IPS-NIHi11 (cell line): ENCODE data around the gene EVPL.

Experiments used
- DNase-seq: peaks from one replicate; pipeline ENCODE4 v3.0.0; 2012; ENCODE audit warnings: mixed read lengths, low spot score

EVPL gene

DNA sequence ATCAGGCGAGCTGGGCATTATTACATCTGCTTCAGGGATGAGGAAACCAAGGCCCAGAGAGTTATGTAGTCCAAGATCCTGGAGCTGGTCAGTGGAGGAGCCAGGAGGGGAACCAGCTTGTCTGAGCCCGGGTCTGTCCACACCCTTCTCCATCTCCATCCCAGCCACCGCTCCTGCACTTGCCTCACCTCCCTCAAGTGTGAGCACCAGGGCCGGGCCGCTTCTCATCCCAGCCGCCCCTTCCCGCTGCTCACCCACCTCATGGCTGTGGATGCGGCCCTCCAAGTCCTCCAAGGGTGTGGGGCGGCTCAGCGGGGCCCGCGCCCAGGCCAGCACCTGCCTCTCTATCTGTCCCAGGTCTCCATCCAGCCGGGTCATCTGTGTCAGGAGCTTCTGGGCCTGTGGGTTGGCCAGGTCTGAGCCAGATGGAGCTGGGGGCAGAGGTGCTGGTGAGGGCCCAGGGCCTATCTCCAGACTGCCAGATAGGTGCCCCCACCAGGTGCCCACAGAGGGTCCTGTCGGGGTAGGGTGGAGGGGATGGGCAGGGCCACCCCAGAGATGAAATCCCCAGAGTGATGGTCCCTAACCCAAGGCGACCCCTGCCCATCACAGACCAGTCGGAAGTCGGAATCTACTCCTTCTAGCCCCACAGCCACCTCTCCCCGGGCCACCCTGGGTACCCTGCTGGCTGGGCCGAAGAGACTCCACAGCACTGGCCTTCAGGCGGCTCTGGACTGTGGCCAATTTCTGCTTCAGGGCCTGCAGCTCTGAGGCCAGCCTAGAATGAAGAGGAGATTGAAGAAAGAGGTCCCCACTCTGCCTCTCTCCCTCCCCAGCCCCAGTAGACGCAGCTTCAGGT, 9.4 kb downstream of the EVPL start:
- DNase-seq, result no peak

DNA sequence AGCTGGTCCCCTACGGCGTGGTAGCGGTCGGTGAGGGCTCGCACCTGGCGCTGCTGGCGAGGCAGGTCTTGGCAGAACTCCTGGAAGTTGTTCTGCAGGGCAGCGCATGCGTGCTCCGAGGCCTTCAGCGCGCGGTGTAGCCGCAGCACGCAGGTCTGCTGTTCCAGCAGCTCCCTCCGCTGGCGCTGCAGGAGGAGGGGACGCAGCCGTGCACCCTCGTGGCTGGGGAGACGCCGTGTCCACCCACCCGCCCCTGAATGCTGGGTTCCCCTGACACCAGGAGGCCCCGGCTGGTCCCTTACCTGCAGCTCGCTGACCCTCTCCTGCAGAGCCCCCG, 12.2 kb downstream of the EVPL start:
- DNase-seq, result no peak

DNA sequence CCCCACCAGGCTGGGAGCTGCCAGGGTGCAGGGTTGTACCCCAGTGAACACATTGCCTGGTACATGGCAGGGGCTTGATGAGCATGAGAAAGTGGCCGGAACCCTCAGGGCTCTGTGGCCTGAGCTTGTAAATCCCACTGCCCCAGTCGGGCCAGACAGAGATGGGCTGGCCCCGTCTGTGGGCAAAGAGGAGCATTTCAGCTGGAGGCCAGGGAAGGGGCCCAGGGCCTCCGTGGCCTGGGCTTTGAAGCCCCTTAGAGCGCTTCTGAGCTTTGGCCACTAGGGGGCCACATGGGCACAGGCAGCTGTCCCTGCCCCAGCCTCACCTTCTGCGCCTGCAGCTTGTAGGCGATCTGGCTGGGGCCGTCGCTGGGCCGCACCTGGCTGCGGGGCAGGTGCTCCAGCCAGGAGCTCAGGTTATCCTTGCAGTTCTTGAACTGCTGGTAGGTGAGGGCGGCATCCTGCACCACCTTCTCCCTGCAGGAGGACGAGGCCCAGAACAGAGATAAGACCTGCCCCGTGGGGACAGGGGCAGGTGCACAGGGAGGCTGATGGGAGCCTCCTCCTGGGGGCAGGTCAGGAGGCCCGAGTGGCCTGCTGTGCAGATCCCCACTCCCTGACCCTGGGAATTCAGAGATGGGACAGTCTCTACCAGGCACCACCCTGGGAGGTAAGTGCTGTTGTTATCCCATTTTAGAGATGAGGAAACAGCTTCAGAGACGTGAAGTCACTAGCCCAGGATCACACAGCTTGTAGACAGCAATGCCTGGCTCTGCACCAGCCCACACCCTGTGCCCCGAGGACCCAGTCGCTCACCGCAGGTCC, 12.8 kb downstream of the EVPL start:
- DNase-seq, result peak; percentile 97

DNA sequence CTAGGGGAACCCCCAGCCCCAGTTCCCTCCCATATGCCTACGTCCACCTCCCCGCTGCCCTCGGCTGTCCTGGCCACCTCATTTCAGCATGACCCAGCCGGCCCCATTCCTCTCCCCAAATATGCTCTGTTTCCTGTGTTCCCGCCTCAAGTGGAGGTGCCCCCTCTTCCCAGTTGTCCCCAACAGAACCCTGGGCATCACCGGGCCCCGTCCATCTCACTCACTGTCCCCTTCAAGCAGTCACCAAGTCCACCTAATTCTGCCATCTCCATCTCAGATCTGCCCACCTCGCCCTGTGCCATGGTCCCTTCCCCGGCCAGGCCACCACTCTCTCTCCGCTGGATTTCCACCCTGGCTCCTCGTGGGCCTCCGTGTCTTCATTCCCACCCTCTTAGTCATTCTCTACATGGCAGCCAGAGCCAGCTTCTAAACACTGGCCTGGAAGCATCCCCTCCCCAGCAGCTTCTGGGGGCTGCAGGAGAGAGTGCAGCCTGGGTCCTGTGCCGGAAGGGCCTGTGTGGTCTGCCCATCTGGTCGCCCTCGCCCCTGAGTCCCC, 13.7 kb downstream of the EVPL start:
- no peak for DNase-seq

DNA sequence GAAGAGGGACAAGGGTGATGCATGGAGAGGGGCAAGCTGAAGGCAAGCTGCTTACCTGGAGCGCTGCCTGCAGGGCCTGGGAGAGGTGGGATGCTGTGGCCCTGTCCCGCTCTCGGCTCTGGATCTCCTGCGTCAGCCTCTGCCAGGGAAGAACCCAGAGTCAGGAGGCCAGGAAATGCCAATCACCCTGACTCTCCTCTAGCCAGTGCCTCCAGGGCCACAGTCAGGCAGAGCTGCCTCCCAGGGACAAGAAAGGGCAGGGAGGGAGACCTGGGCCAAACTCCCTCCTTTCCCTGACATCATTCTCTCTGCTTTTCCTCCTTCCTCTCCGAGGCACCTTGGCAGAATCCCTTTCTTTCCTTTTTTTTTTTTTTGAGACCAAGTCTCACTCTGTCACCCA, 15.2 kb downstream of the EVPL start:
- no peak for DNase-seq

DNA sequence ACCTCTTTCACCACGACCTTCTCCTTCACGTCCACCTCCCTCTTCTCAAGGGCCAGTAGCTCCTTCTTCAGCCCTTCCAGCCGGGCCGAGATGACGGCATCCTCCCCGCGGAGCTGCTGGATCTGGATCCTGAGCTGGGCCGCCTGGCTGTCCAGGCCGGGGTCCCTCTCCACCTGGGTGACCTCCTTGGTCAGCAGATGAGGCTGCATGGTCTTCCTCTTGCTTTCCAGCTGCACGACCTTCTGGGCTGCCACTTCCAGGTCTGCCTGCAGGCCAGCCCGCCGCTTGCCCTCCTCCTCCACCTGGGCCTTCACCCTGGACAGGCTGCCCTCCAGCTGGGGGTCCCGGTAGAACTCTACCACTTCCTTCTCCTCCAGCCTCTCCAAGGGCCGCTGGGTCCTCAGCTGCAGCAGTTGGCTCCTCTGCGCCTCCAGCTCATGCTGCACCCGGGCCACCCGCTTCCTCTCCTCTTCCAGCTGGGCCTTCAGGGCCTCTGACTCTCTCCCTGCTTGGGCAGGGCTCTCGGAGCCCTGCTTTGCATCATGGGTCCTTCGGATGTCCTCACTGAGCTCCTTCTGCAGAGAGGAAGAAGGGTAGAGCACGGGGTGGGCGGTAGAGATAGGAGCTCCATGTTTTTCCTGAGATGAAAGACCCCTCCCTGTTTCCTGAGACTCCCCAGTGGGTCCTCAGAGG, 17.0 kb downstream of the EVPL start:
- DNase-seq, result no peak

DNA sequence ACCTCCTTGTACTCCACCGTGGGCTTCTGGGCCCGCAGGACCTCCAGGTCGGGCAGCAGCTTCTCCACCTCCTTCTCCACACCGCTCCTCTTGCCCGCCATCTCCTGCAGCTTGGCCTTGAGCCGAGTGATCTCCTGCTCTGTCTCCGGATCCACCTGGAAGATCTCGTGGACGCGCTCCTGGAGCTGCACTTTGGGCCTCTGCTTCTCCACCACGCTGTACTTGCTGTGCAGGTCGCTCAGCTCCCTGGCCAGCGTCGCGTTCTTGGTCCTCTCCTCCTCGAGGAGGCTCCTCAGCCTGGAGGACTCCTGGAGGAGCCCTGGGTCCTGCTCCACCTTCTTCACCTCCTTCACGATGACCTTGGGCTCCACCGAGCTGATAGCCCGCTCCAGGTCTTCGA, 17.7 kb downstream of the EVPL start:
- no peak for DNase-seq

DNA sequence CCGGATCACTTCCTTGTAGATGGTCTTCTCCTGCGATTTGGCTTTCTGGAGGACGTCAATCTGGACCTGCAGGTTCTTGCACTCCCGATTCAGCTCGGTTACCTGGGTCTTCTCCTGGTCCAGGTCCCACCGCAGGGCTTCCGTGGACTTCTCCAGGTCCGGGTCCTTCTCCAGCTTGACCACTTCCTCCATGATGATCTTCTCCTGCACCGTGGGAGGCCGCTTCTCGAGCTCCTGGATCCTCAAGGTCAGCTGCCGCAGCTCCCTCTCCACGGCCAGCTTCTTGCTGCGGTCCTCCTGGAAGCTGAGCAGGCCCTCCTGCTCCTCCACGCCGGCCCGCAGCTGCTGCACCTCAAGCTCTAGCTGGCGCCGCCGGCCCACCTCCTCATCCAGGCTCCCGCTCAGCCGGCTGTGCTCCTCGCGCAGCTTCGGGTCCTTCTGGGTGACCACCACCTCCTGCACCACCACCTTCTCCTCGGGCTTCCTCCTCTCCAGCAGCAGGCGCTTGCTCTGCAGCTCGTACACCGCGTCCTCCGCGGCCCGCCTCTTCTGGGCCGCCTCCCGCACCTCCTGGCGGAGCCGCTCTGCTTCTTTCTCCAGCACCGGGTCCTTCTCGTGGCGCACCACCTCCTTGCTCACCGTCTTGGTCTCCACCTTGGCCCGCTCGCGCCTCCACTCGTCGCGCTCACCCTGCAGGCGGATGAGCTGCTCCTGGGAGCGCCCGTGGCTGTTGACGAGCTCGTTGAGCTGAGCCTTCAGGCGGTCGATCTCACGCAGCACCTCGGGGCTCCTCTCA, 18.3 kb downstream of the EVPL start:
- no peak for DNase-seq

DNA sequence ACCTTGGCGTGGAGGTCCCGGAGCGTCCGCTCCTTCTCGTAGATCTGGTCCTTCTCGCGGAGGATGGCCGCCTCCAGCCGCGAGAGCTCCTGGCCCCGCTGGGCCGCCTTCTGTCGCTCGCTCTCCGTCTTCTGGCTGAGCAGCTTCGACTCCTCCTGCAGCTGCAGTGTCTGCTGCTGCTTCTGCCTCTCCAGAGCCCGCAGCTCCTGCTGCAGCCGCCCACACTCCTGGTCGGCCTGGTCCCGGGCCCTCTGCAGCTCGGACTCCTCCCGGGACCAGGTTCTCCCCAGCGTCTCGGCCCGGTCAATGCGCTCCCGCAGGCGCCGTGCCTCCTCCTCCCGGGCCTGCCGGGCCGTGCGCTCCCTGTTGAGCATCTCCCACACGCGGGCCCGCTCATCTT, 18.9 kb downstream of the EVPL start:
- no peak for DNase-seq

DNA sequence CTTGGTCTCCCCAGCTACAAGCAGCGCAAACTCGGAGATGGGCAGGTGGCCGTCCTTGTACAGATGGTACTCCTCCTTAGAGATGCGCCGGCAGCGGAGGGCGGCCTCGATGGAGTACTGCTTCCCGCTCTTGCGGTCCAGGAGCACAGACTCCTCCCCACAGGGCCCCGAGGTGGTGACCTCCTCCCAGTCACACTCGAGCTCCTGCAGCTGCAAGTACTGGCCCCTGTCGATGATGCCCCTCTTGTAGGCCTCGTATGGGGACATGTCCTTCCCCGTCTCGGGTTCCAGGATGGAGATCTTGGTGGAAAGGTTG, 19.3 kb downstream of the EVPL start:
- DNase-seq, result no peak

DNA sequence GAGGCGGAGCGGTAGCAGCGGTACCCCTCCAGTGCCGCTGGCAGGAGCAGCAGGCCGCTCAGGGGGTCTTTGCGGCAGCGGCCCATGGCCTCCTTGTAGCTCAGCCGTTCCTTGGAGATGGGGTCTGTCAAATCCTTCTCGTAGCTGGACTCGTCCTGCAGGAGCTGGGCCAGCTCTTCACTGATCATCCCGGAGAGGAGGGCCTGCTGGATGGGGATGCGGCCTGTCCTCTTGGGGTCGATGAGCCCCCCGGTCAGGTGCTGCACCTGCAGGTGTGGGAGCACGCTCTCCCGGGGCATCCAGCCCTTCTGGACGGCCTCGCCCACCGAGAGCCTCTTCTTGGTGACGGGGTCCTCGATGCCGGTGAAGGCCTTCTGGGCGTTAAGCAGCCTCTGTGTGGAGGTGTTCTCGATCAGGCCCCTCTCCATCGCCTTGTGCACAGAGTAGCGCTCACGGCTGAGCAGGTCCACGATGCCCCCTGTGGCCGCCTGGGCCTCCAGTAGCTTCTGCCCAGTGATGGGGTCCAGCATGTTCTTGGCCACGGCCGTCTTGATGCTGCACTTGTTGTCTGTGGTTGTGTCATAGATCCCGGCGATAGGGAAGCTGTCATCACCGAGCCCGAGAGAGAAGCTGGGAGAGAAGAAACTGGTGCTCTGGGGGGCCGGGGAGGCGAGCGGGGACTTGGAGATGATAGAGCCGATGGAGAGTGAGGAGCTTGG, 19.8 kb downstream of the EVPL start:
- DNase-seq, result no peak

DNA sequence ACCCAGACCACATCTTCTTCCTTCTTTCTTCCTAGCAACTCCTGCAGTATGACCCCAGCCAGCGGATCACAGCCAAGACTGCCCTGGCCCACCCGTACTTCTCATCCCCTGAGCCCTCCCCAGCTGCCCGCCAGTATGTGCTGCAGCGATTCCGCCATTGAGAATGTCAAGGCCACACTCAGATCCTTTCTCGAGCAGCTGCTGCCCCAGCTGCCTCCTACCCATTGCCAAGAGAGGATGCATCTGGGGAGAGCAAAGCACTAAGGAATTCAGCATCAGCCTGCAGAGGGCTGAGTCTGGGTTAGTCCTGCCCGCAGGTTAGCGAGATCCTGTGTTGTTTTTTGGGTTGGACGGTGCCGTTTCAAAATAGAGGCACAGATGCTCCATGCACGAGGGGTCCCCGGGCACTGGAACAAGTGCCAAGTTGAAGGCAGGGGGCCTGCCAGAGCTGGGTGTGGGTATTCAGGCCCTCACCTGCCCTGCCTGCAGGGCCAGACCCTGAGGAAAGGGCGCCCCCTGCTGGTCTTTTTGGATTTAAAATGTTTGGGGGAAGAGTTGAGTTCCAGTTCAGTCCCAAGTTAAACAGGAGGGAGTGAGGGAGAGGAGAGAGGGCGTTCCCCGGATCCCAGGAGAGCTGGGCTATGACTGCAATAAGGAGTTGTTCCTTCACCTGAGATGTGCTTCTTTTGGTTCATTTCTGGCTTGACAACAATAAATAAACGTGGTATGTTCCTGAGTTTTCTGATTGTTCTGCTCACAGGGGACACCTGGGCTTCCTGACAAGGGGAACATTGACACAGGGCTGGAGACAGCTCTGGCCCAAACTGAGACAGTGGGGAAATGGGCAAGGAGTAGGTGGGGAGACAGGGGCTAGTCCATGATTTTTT, 21.6 kb downstream of the EVPL start:
- DNase-seq, result peak; percentile 87

DNA sequence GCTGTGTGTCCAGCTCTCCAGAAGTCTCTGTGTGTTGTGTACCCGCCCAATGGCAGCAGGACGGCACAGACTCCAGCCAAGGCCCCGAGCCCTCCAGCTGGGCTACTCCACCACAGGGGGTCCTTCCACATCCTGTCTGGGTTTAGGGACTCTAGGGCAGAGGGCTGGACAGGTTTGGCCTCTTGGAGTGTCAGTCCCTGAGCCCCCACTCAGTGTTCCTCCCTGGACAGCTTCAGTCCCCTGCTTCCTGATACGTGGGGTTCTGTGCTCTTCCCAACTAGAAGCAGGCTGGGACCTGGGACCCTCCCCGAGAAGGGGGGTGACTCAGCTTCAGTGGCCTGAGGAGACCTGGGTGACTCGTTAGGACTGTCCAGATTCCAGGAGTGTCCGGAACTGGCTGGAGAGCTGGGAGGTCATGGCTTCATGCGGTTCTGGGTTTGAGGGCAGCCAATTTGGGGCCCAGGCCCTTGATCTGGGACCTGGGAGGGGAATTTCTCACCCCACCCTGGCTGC, 22.3 kb downstream of the EVPL start:
- DNase-seq, result no peak

DNA sequence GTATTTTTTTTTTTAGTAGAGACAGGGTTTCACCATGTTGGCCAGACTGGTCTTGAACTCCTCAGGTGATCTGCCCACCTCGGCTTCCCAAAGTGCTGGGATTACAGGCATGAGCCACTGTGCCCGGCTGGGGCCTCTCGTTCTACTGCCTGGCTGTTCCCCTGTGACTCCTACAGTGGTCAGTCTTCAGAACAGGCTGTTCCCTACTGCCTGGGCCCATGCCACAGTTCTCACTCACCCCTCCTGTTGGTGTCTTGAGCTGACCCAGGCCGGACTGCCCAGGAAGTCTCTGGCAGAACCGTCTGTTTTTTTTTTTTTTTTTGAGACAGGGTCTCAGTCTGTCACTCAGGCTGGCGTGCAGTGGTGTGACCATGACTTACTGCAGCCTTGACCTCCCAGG, 23.2 kb downstream of the EVPL start:
- no peak for DNase-seq

DNA sequence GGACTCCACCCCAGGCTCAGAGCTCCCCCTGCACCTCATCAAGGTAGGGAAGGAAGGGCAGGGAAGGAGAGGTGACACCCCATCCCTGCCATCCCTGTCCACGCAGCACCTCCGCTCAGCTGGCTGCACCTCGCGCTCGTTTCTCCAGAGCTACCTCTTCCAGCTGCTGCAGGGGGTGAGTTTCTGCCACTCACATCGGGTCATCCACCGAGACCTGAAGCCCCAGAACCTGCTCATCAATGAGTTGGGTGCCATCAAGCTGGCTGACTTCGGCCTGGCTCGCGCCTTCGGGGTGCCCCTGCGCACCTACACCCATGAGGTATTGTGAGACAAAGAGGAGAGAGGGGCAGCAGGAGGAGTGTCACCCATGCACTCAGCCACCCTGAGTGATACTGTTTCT, 25.0 kb downstream of the EVPL start:
- DNase-seq, result no peak

DNA sequence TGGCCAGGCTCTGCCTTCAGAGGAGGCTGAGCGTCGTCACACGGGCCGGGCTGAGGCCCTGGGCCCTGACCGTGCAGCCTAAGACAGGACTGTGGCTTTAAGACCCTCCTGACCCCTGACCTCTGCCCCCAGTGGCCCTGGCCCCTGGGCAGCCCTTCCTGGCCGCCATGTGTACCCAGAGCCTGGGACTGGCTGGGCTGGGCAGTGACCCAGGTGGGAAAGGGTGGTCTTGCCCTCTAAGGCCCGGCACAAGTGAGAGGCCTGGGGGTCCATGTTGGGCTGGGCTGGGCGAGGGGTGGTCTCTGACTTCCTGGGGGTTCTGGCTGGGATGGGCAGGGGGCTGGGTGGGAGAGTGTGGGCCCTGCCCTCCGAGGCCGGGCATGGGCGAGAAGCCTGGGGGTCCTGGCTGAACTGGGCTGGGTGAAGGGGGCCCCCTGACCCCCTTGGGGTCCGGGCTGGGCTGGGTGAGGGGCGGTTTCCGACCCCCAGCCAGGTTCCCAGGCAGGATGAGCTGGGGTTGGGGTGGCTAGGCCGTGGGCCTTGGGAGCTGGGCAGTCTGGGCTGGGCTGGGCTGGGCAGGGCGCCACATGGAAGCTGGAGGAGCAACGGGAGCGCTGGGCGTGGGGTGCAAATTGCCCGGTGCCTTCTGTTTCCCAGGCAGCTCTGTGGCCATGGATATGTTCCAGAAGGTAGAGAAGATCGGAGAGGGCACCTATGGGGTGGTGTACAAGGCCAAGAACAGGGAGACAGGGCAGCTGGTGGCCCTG, 26.2 kb downstream of the EVPL start, which contains the start of gene CDK3:
Gene CDK3 (plus strand): TSS at position 101 of the 767 bp plus-strand sequence. CDS start 571 bp downstream, at position 672.
- peak; percentile 8 for DNase-seq

DNA sequence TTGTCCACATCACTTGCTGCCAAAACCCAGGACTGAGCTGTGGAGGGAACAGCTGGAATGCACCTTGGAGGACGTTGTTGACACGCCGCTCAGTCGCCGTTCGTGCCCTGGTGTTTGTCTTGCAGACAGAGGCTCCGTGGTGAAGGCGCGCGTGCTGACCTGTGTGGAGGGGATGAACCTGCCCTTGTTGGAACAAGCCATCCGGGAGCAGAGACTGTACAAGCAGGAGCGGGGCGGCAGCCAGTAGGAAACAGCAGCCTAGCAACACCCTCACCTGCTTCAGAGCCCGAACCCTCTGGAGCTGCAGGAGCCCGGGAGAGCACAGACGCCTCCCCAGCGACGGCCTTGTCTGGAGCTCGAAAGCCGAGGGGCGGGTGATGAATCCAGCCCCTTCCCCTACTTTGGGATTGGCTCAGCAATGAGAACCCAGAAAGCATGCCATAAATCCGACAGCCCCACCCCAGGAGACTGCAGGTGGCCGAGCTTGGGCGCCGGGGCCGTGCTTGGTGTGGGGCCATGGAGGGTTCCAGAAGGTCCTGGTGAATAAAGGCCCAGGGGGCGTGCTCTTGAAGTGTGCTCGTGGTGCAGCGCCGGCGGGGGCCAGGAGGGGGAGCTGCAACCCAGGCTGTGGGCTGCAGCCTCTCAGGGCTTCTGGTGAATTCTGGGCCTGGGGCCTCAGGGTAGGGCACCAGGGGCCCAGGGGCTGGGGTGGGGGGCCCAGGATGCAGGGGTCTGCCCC, 26.9 kb downstream of the EVPL start:
- DNase-seq, result peak; percentile 98

DNA sequence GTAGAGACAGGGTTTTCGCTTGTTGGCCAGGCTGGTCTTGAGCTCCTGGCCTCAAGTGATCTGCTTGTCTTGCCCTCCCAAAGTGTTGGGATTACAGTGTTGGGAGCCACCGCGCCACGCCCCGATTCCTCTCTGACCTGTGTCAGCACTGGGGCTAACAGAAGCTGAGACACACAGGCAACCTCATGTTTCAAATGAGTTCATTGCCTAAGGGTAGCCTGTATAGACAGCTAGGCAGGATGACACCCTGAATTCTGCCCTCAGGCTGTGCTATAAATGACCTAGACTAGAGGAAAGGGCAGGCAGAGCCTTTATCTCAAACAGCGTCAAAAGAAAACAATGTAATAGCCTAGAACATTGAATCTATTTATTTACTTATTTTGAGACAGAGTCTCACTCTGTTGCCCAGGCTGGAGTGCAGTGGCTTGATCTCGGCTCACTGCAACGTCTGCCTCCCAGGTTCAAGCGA, 28.7 kb downstream of the EVPL start:
- DNase-seq, result peak; percentile 4
